Measurements from ENCODE around the gene SMYD4. TPM values are rescaled to one million over a fixed set of nuclear protein-coding genes. Genes with fewer than 3 reads are reported as not detected.

SMYD4 gene
- total and polyA plus RNA-seq, 9 of the 15 experiments (the other 6 are each of a cell fraction or from before 2014, with no cell fraction given): 1.3 to 10.2 (median 6.7) TPM

DNA sequence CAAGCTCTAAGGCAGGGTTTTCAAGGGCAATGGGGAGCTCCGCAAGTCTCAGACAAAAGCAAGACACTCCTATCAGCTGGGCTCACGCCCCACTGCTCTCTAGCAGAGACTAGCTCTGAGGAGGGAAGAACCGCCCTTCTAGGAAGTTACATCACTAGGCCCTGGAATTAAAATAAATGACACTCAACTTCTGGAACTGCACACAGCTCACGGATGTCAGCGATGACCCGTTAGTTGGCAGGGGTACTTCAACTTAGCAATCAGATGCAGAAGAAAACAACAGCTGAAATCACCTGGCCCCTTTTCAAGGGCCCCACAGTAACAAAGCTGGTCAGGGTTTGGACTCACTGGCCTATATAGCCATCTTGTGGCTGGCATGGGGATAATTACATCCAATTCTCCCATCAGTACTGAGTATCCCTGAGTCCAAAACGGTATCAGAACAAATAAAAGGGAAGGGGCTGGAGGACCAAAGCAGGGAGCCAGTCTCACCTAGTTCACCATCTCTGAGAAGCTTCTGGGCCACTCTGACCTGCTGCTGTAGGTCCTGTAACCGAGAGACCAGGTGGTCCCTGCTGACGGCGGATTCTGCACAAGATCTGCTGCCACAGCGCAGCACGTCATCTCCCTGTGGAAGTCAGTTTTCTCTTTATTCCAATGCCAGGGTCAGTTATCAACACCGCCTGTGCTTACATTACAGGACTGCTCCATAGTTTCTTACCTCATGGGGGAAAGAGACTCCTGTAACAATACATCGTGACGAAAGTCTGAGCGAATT is 45.7 kb downstream of the SMYD4 start (continued):
- TF ChIP-seq, protein P1, sequence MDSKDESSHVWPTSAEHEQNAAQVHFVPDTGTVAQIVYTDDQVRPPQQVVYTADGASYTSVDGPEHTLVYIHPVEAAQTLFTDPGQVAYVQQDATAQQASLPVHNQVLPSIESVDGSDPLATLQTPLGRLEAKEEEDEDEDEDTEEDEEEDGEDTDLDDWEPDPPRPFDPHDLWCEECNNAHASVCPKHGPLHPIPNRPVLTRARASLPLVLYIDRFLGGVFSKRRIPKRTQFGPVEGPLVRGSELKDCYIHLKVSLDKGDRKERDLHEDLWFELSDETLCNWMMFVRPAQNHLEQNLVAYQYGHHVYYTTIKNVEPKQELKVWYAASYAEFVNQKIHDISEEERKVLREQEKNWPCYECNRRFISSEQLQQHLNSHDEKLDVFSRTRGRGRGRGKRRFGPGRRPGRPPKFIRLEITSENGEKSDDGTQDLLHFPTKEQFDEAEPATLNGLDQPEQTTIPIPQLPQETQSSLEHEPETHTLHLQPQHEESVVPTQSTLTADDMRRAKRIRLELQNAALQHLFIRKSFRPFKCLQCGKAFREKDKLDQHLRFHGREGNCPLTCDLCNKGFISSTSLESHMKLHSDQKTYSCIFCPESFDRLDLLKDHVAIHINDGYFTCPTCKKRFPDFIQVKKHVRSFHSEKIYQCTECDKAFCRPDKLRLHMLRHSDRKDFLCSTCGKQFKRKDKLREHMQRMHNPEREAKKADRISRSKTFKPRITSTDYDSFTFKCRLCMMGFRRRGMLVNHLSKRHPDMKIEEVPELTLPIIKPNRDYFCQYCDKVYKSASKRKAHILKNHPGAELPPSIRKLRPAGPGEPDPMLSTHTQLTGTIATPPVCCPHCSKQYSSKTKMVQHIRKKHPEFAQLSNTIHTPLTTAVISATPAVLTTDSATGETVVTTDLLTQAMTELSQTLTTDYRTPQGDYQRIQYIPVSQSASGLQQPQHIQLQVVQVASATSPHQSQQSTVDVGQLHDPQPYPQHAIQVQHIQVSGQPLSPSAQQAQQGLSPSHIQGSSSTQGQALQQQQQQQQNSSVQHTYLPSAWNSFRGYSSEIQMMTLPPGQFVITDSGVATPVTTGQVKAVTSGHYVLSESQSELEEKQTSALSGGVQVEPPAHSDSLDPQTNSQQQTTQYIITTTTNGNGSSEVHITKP (IDR thresholded peaks at IDR 0.05; ENCODE audit: partially characterized antibody): no peak
- TF ChIP-seq, protein P2, sequence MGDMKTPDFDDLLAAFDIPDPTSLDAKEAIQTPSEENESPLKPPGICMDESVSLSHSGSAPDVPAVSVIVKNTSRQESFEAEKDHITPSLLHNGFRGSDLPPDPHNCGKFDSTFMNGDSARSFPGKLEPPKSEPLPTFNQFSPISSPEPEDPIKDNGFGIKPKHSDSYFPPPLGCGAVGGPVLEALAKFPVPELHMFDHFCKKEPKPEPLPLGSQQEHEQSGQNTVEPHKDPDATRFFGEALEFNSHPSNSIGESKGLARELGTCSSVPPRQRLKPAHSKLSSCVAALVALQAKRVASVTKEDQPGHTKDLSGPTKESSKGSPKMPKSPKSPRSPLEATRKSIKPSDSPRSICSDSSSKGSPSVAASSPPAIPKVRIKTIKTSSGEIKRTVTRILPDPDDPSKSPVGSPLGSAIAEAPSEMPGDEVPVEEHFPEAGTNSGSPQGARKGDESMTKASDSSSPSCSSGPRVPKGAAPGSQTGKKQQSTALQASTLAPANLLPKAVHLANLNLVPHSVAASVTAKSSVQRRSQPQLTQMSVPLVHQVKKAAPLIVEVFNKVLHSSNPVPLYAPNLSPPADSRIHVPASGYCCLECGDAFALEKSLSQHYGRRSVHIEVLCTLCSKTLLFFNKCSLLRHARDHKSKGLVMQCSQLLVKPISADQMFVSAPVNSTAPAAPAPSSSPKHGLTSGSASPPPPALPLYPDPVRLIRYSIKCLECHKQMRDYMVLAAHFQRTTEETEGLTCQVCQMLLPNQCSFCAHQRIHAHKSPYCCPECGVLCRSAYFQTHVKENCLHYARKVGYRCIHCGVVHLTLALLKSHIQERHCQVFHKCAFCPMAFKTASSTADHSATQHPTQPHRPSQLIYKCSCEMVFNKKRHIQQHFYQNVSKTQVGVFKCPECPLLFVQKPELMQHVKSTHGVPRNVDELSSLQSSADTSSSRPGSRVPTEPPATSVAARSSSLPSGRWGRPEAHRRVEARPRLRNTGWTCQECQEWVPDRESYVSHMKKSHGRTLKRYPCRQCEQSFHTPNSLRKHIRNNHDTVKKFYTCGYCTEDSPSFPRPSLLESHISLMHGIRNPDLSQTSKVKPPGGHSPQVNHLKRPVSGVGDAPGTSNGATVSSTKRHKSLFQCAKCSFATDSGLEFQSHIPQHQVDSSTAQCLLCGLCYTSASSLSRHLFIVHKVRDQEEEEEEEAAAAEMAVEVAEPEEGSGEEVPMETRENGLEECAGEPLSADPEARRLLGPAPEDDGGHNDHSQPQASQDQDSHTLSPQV (IDR thresholded peaks at IDR 0.05): peak; percentile 30; the same call in 1 of the 2 replicates
- TF ChIP-seq, protein P3, sequence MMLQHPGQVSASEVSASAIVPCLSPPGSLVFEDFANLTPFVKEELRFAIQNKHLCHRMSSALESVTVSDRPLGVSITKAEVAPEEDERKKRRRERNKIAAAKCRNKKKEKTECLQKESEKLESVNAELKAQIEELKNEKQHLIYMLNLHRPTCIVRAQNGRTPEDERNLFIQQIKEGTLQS (IDR thresholded peaks at IDR 0.05): peak; percentile 44; the same call in 1 of the 2 replicates
- TF ChIP-seq, protein P3 (CRISPR knock-in tag; conservative IDR thresholded peaks at IDR 0.05): no peak
- TF ChIP-seq GABPA (tag; conservative IDR thresholded peaks at IDR 0.05; ENCODE audit: low read depth) (0 out of 2 replicates have a peak, but pooled peaks have one; percentile 13), ZNF347 (CRISPR knock-in tag; IDR thresholded peaks at IDR 0.05; ENCODE audit: low read depth) (no peak), RAD21 (CRISPR knock-in tag; conservative IDR thresholded peaks at IDR 0.05 in 1 of 2, IDR thresholded peaks at IDR 0.05 in 1 of 2) (peak; percentile 73 to 80), CEBPG (CRISPR knock-in tag; IDR thresholded peaks at IDR 0.05) (no peak), CEBPG (tag; conservative IDR thresholded peaks at IDR 0.05 in 1 of 2, IDR thresholded peaks at IDR 0.05 in 1 of 2) (peak in 1 of 2 experiments; percentile 31; a peak in 1 of 4 replicates), ZNF316 (IDR thresholded peaks at IDR 0.05) (no peak), MAZ (CRISPR knock-in tag; conservative IDR thresholded peaks at IDR 0.05 in 1 of 2, IDR thresholded peaks at IDR 0.05 in 1 of 2) (peak in 1 of 2 experiments; percentile 46; a peak in 1 of 4 replicates)
- TF ChIP-seq, protein P4, sequence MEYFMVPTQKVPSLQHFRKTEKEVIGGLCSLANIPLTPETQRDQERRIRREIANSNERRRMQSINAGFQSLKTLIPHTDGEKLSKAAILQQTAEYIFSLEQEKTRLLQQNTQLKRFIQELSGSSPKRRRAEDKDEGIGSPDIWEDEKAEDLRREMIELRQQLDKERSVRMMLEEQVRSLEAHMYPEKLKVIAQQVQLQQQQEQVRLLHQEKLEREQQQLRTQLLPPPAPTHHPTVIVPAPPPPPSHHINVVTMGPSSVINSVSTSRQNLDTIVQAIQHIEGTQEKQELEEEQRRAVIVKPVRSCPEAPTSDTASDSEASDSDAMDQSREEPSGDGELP (CRISPR knock-in tag; IDR thresholded peaks at IDR 0.05; ENCODE audit: borderline replicate concordance): peak; percentile 64; the same call in 1 of the 2 replicates

Data from K562 (cell line).